NCI-H446 (cell line): Measurements from ENCODE around the gene RAPGEF6.
A peak's percentile ranks its signal among the peaks of the same experiment; 100 is the strongest.
"Not testable (repeated sequence)": the region's sequence is repeated elsewhere in the genome, so short reads cannot be mapped to it uniquely, and the experiment has no call there.

ENCODE experiments used
- DNase-seq, 2 experiments: peaks; one replicate each; lab custom pipeline; 2025; lab: John Stamatoyannopoulos, UW

Gene RAPGEF6, protein sequence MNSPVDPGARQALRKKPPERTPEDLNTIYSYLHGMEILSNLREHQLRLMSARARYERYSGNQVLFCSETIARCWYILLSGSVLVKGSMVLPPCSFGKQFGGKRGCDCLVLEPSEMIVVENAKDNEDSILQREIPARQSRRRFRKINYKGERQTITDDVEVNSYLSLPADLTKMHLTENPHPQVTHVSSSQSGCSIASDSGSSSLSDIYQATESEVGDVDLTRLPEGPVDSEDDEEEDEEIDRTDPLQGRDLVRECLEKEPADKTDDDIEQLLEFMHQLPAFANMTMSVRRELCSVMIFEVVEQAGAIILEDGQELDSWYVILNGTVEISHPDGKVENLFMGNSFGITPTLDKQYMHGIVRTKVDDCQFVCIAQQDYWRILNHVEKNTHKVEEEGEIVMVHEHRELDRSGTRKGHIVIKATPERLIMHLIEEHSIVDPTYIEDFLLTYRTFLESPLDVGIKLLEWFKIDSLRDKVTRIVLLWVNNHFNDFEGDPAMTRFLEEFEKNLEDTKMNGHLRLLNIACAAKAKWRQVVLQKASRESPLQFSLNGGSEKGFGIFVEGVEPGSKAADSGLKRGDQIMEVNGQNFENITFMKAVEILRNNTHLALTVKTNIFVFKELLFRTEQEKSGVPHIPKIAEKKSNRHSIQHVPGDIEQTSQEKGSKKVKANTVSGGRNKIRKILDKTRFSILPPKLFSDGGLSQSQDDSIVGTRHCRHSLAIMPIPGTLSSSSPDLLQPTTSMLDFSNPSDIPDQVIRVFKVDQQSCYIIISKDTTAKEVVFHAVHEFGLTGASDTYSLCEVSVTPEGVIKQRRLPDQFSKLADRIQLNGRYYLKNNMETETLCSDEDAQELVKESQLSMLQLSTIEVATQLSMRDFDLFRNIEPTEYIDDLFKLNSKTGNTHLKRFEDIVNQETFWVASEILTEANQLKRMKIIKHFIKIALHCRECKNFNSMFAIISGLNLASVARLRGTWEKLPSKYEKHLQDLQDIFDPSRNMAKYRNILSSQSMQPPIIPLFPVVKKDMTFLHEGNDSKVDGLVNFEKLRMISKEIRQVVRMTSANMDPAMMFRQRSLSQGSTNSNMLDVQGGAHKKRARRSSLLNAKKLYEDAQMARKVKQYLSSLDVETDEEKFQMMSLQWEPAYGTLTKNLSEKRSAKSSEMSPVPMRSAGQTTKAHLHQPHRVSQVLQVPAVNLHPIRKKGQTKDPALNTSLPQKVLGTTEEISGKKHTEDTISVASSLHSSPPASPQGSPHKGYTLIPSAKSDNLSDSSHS (N-terminal part only)

GRCh38 chr5:131634996-131635683, at the start of gene RAPGEF6:
Gene RAPGEF6 (minus strand): TSS chr5:131635229. CDS start chr5:131635030, 199 bp downstream.
- peak; percentile 96 to 99 for DNase-seq

DNA sequence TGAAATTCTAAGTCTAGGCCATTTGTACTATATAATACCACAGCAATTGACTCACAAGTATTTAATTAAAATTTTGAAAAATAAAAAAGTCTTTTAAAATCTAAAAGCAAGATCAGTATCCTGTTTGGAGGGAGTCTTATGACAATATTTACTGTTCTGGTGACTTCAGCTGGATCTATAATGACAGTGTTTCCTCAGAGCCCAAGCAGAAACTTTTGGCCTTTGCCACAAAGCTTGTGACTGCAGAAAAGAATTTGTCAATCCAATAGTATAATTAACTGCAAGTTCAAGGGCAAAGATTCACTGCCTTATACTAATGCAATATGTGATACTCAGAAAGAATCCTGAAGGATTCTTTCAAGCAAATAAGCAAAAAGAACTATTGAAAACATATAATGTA, 49.6 kb upstream of the RAPGEF6 start:
- no peak for DNase-seq

DNA sequence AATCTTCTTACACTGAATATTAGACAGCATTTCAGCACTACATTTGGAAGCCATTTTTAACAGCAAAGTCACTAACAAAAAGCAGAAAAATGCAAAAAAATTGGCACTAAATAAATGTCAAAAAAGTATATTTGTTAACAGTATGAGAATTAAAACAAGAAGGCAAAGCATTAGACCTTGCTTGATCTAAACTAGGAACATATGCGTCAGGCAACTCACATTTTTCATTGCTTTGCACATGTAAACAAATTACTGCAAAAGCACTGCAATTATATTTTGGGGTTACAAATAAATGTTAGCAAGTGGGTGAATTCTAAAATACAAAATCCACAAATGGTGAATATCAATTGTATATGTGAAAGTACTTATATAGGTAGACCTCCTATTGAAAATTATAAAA, 49.0 kb upstream of the RAPGEF6 start:
- no peak for DNase-seq

- no peak for DNase-seq
Observed at GRCh38 chr5:131682826-131683225, 47.8 kb upstream of the RAPGEF6 start.

DNA sequence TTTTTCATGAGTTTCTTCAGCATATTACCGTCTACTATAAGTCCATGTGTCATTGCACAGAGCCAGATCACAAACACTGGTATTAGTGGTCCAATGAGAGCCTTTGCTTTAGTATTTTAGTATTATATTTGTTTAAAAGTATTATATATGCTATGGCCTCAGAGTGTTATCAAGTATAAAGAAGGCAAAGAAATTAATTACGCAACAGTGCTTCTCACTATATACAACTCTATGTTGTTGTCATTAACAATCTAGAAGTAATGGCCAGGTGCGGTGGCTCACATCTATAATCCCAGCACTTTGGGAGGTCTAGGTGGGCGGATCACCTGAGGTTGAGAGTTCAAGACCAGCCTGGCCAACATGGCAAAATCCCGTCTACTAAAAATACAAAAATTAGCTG, 47.1 kb upstream of the RAPGEF6 start:
- DNase-seq = no peak

GRCh38 chr5:131679911-131680310, 44.9 kb upstream of the RAPGEF6 start:
- no peak for DNase-seq

DNA sequence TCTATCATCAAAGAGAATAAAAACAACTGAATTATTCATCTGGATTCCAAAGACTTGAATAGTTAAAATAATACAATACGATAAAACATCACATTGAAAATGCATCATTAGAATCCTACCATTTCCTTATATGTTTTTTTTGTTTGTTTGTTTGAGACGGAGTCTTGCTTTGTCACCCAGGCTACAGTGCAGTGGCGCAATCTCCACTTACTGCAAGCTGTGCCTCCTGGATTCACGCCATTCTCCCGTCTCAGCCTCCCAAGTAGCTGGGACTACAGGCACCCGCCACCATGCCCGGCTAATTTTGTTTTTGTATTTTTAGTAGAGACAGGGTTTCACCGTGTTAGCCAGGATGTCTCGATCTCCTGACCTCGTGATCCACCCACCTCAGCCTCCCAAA, 43.2 kb upstream of the RAPGEF6 start:
- DNase-seq = not testable (repeated sequence)

GRCh38 chr5:131677115-131677514, 42.1 kb upstream of the RAPGEF6 start:
- no peak for DNase-seq

- no peak for DNase-seq
Observed at GRCh38 chr5:131672776-131673175, 37.7 kb upstream of the RAPGEF6 start.

DNA sequence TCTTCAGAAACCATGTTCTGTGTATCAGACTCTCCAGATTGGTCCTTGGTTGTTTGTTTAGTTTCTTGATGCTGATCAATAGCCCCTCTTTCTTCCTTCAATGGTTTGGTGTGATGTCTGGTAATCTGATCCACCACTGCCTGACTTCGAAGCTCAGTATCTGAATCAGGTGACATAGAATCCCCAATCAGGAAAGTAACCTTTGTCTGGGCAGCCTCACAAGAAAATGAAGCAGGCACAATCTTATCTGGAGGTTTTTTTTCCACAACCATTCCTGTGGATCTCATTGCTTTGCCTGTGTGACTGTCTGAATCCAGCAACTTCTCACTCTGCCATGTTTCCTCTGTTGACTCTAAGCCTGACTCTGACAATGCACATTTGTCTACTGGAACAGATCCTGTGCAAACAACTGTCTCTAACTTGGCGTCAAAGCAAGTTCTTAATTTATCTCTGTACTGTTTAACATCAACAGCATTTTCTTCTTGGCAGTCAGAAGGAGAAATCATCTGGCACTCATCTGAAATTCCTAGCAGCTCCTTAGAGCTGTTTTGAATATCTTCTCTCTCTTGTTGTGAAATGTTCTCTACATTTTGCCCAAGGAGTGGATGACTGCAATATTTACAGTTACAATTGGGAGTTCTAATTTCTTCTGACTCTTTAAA, 37.1 kb upstream of the RAPGEF6 start:
- DNase-seq = peak in 1 of 2 experiments; percentile 16

DNA sequence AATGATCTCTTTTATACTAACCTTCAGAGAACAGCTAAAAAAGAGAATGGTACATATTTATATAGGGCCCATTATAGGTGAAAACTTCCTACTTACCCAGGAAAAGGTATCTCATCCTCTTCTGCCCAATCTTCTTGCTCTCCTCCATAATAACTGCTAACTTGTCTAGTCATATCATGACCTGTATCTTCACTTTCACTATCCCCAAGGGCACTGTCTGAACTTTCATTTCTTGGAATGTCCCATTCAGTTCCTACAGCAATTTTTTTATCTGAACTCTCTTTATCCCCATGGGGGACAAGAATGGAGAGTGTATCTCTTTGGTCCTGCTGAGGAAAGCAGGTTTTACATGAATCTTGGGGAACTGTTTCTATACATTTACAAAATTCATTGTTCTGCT, 36.4 kb upstream of the RAPGEF6 start:
- no peak for DNase-seq

GRCh38 chr5:131664929-131665328, 29.9 kb upstream of the RAPGEF6 start:
- no peak for DNase-seq

GRCh38 chr5:131661933-131662332, 26.9 kb upstream of the RAPGEF6 start:
- no peak for DNase-seq

GRCh38 chr5:131659841-131660240, 24.8 kb upstream of the RAPGEF6 start:
- DNase-seq = no peak

GRCh38 chr5:131659290-131659689, 24.3 kb upstream of the RAPGEF6 start:
- DNase-seq = no peak

DNA sequence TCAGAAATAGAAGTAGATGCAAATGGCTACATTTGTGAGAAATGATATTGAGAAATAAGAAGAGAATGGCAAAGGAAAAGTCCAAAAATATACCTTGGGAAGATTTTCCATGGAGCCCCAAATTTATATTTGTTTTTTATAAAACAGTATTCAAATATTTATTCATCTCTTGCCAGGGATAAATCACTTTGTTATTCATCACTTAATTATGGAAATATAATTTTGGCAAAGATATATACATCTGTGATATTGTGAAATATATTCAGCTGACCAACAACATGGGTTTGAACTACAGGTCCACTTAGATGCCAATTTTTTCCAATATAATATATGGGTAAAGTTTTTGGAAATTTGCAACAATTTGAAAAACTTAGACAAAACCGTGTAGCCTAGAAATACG, 19.7 kb upstream of the RAPGEF6 start:
- DNase-seq = no peak

GRCh38 chr5:131654309-131654708, 19.3 kb upstream of the RAPGEF6 start:
- DNase-seq = no peak

- DNase-seq = no peak
Observed at GRCh38 chr5:131649161-131649560, 14.1 kb upstream of the RAPGEF6 start.

- DNase-seq = no peak
Observed at GRCh38 chr5:131647048-131647769, 12.2 kb upstream of the RAPGEF6 start.

- no peak for DNase-seq
Observed at GRCh38 chr5:131644822-131645221, 9.8 kb upstream of the RAPGEF6 start.
